ENCODE data around the gene ASPG.

ASPG gene

GRCh38 chr14:104085032-104085888, at the start of gene ASPG:
ASPG (plus strand) TSS chr14:104085700; CDS start chr14:104085771, 71 bp downstream.
- DNase-seq: no peak

GRCh38 chr14:104036212-104036611, 49.3 kb upstream of the ASPG start:
- peak; percentile 84 for DNase-seq

- DNase-seq: no peak
These were observed 48.4 kb upstream of the ASPG start for GRCh38 chr14:104037074-104037473.

- no peak for DNase-seq
These were observed 47.6 kb upstream of the ASPG start for GRCh38 chr14:104037903-104038302.

GRCh38 chr14:104039214-104039613, 46.3 kb upstream of the ASPG start:
- no peak for DNase-seq

GRCh38 chr14:104040539-104040938, 45.0 kb upstream of the ASPG start:
- DNase-seq: no peak

- DNase-seq: no peak
These were observed 43.9 kb upstream of the ASPG start for GRCh38 chr14:104041430-104042104.

- no peak for DNase-seq
These were observed 41.5 kb upstream of the ASPG start for GRCh38 chr14:104044016-104044415.

- no peak for DNase-seq
These were observed 37.7 kb upstream of the ASPG start for GRCh38 chr14:104047761-104048160.

GRCh38 chr14:104048758-104049507, 36.6 kb upstream of the ASPG start:
- DNase-seq: no peak

GRCh38 chr14:104049576-104050240, 35.8 kb upstream of the ASPG start:
- no peak for DNase-seq

- no peak for DNase-seq
These were observed 34.2 kb upstream of the ASPG start for GRCh38 chr14:104051092-104051813.

GRCh38 chr14:104054222-104054905, 31.1 kb upstream of the ASPG start:
- no peak for DNase-seq

- DNase-seq: no peak
These were observed 23.2 kb upstream of the ASPG start for GRCh38 chr14:104062281-104062680.

- no peak for DNase-seq
These were observed 21.5 kb upstream of the ASPG start for GRCh38 chr14:104064003-104064402.

GRCh38 chr14:104066279-104066678, 19.2 kb upstream of the ASPG start:
- DNase-seq: no peak

GRCh38 chr14:104066719-104067295, 18.7 kb upstream of the ASPG start:
- no peak for DNase-seq

- no peak for DNase-seq
These were observed 16.0 kb upstream of the ASPG start for GRCh38 chr14:104069541-104069940.

GRCh38 chr14:104072586-104072985, 12.9 kb upstream of the ASPG start:
- DNase-seq: no peak

- DNase-seq: no peak
These were observed 11.7 kb upstream of the ASPG start for GRCh38 chr14:104073764-104074163.

- DNase-seq: no peak
These were observed 9.9 kb upstream of the ASPG start for GRCh38 chr14:104075530-104076151.
